Astrocyte (in vitro differentiated cells and primary cell): Measurements from ENCODE around the gene PPP1R13B.

Experiments
- CTCF ChIP-seq: IDR thresholded peaks from 2 replicates; pipeline ENCODE4 v1.5.1; 2011; ENCODE audit warnings: low read depth, mild to moderate bottlenecking, inconsistent platforms, low read length, moderate library complexity; ENCODE audit not compliant: insufficient read depth
- EZH2 ChIP-seq: IDR thresholded peaks from 2 replicates; pipeline ENCODE4 v1.6.1; 2012; ENCODE audit warnings: mild to moderate bottlenecking, low read length, inconsistent platforms; ENCODE audit not compliant: insufficient read depth

GRCh38 chr14:103867020-103867419 lies 19.6 kb upstream of the PPP1R13B start:
- TF ChIP-seq CTCF: no peak
- no peak for TF ChIP-seq EZH2
